Activated T-helper 1 cell treated with Interleukin-2 at 50 U/mL for 16 hours (primary cell): ENCODE results near the gene POGZ.
"Not testable (repeated sequence)": the region's sequence is repeated elsewhere in the genome, so short reads cannot be mapped to it uniquely, and the experiment has no call there.

ENCODE experiments used
- DNase-seq: peaks from one replicate; pipeline ENCODE4 v3.0.0-alpha.2; 2020; ENCODE audit warnings: low read depth

POGZ gene

GRCh38 chr1:151419819-151420218, 39.5 kb downstream of the POGZ start:
- no peak for DNase-seq

GRCh38 chr1:151418081-151418480, 41.2 kb downstream of the POGZ start:
- no peak for DNase-seq

- DNase-seq, result no peak
Measured at GRCh38 chr1:151416231-151416630, 43.1 kb downstream of the POGZ start.

DNA sequence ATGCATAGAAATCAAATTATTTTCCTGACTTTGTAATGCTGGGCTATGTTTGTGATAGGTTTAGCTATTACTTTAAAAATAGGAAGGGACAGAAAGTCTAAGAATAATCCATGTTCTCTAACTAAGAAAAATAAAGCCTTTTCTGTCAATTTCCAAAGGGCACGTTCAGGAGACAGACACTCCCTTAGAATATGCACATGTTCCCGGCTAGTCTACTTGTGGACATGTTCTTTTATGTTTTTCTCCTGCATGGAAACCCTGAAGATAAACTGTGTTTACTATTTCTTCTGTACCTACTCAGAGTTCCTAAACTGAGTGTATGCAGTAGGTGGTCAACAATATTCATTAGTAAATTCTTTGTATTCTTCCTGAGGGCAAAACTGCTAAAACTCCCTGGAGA, 47.4 kb downstream of the POGZ start:
- no peak for DNase-seq

DNA sequence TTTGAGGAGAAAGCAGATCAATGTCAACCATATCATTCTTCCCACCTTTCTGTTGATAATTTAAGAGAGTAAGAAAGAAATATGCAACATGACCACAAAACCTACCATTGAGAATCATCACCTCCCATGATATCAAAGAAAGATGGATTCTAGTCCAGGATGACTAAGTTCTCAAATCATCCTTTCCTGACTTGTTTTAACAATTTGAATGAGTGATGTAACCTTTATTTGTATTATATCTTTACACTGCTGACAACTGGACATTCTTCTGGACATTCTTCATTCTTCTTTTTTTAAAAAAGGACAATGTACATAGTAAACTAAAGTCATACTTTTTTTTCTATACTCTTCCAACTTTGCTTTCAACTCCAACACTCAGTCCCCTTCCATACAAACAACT, 50.4 kb downstream of the POGZ start:
- DNase-seq, result no peak

DNA sequence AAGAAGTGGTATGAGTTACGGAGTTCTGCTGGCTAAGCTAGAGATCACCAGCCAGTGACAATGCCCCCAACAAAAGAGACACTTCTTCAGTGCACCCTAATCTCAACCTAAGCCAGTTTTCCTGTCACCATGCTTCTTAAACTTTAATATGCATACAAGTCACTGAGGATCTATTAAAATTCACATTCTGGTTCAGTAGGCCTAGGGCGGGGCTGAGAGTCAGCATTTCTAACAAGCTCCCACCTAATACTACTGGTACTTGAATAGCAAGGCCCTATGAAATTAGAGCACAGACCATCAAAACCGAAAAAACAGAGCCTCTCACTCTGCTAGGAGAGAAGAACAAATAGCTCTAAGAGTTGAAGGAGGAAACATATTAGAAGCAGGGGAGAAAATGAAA, 52.0 kb downstream of the POGZ start:
- DNase-seq, result no peak

DNA sequence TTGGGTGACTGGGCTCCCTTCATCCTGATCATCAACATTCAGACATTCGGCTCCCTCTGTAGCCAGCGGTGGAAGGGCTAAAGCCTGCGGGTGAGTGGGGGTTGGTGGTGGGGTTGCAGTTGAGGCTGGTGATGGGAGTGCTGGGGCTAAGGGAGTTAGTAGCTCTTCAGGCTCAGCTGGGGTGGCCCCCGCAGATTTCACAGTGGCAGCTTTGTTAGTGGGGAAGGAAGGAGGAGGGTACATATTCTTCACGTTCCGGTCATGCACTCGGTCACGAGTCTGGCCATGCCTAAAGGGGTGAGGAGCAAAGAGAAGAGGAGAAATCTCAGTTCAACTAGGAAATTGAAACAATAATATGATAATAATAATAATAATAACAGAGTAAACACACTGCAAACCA, 53.1 kb downstream of the POGZ start:
- no peak for DNase-seq

GRCh38 chr1:151405187-151405951, 53.9 kb downstream of the POGZ start:
- DNase-seq, result no peak

DNA sequence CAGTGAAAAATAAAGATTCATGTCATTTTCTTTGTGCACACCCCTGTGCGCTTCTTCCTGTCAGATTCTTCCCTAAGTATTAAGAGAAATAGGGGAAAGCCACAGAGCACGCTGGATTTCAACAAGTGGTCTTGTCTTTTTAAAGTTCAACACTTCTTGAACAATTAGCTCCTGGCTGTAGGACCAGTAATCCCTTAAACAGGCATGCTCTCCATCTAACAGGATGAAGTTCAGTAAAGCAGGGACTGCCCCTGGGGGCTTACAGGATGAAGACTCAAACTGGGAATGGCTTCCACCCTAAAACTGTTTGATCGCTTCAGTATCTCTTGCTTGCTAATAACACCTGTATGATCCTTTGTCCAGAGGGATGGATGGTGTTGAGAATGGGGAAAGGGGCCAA, 55.7 kb downstream of the POGZ start:
- DNase-seq, result no peak

GRCh38 chr1:151402764-151403163, 56.5 kb downstream of the POGZ start:
- DNase-seq, result no peak

- DNase-seq, result no peak
Measured at GRCh38 chr1:151401860-151402259, 57.4 kb downstream of the POGZ start.

DNA sequence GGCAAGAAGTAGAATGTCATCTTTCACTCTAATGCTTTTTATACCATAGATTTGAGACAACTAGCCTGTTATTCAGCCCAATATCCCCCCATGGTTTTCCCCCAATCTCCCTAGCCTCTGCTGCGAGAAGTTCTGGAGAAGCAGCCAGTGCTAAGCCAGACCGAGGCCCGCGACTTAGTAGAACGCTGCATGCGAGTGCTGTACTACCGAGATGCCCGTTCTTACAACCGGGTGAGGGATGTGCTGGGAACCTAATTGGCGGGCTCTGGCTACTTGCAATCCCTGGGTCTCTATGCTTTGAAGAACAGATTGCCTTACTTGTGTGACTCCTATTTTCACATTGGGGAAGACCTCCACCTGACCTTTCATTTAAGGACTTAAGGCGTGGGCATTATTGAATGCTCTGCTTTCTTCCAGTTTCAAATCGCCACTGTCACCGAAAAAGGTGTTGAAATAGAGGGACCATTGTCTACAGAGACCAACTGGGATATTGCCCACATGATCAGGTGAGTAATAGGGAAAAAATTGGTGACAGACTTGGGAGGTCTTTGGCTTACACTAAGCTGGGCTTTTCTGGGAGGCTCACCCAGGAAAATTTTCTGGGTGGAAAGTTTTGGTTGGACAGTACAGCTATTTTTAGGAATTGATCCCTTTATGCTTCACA, 58.0 kb downstream of the POGZ start:
- DNase-seq, result no peak

GRCh38 chr1:151399324-151400171, 59.7 kb downstream of the POGZ start, which contains the start of gene PSMB4:
PSMB4 (plus strand) TSS chr1:151399573; CDS start chr1:151399588, 15 bp downstream.
- DNase-seq, result peak; percentile 68

- DNase-seq, result not testable (repeated sequence)
Measured at GRCh38 chr1:151396265-151396664, 63.0 kb downstream of the POGZ start.

DNA sequence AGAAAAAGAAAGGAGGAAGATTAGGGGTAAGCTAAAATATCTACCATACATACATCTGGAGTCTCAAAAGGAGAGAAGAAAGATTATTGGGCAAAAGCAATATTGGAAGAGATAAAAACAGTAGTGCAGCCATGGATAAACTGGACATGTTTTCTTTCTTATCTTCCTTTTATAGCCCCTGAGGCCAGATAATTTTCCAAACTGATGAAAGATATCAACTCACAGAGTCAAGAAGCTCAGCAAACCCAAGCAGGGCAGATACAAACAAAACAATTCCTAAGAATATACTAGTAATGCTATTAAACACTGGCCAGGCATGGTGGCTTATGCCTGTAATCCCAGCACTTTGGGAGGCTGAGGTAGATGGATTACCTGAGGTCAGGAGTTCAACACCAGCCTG, 65.7 kb downstream of the POGZ start:
- no peak for DNase-seq

DNA sequence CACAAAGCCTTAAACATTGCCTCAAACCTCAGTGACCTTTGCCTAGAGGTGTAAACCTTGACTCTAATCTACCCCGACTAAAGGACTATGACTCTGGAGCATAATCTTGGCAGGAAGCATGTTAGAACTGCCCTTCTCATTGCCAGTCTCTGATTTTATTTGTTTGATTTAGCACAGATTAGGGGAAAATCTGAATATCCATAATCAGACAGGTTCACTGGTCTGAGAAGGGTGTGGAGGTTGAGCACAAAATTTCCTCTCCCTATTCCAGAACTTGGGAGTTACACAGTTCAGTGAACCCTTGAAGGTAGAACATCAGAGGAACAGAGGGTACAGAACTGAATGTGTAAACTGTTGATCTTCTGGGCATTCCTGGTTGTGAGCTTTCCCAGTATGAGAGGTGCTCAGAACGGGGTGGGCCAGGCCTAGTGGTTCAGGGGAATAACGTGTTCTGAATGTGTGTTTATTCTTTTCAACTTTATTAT, 68.2 kb downstream of the POGZ start:
- no peak for DNase-seq

DNA sequence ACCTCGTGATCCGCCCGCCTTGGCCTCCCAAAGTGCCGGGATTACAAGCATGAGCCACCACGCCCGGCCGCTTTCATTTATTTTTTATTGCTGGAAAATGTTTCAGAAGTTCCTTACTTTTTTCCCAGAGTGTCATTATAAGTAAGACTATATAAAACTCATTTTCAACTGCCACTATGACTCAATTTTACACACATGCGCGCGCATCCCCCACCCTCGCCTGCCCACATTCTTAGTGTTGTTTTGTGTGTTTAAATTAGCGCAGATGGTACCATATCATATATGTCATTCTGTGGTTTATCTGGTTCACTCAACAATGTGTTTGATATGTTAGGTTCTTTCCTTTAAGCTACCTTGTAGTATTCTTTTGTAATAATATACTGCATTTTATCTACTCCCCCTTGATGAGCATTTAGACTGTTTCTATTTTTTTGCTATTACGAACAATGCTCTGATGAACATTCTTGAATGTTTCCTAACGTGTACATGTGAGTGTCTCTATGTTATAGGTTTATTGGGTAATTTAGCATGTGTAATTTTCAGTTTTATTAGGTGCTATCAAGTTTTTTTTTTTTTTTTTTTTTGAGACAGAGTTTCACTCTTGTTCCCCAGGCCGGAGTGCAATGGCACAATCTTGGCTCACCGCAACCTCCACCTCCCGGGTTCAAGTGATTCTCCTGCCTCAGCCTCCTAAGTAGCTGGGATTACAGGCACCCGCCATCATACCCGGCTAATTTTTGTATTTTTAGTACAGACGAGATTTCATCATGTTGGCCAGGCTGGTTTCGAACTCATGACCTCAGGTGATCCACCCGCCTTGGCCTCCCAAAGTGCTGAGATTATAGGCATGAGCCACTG, 68.8 kb downstream of the POGZ start:
- not testable (repeated sequence) for DNase-seq

GRCh38 chr1:151386002-151386401, 73.3 kb downstream of the POGZ start:
- no peak for DNase-seq

DNA sequence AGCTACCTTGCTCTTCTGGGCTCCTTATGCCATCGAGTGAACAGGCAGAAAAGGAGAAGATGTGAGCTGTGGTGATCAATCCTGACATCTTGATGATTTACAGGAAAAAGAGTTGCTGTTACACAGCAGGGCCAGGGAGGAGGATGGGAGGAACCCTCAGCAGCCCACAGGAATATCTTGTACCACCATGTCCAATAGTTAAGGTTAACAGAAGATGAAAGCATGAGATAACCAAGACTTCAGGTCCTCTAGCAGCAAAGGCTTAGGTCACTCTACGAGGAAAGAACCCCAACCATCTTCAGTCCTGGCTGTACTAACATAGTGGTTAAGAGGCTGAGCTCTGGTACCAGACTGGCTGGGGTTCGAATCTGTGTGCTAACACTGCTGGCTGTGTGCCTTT, 74.7 kb downstream of the POGZ start:
- DNase-seq, result no peak

DNA sequence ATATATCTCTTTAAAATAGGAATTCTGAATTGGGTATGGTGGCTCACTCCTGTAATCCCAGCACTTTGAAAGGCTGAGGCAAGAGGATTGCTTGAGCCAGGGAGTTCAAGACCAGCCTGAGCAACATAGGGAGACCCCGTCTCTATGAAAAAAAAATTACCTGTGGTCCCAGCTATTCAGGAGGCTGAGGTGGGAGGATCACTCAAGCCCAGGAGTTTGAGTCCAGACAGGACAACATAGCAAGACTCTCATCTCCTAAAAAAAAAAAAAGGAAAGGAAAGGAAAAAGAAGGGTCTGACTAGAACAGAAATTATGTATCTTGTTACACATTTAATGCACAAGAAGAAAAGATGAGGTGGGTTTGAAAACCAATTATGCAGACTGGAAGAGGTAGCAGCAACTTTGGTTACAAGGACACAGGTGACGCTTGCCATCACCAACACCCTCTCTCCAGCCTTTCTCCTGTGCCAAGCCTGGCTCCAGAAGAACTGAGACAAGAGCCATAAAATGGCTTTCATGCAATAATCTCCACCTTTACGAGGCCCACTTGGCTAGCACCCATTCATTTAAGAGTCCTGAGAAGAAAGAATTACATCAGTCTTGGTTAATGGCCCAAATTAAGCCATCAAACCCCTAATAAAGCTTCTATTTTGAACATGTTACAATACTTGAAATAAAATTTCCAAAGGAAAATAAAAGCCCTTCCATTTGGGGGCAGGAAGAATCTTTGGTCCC, 82.0 kb downstream of the POGZ start:
- DNase-seq, result no peak

DNA sequence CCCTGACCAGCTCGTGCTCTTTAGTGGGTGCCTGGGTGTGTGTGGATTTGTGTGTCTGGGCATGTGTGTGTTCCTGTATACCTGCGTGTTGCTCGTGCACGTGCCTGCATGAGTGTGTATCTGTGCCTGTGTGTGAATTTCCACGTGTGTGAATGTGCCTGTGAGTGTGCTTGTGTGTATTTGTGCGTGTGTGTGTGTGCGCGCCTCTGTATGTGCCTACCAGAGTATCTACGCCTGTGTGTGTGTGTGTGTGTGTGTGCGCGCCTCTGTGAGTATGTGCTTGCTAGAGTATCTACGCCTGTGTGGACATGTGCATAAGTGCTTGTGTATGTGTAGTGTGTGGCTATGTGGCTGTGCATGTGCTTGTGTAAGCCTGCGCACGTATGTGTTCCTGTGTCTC, 86.1 kb downstream of the POGZ start:
- no peak for DNase-seq
